ENCODE results near the gene BEGAIN.

Gene BEGAIN

GRCh38 chr14:100587086-100587762 is at the start of gene BEGAIN:
Gene BEGAIN, minus strand, starts transcription at chr14:100587417. Its CDS starts 127 bp downstream, at chr14:100587290.
- DNase-seq, result no peak

- no peak for DNase-seq
These were observed 49.3 kb upstream of the BEGAIN start for GRCh38 chr14:100636559-100636958.

- no peak for DNase-seq
These were observed 46.8 kb upstream of the BEGAIN start for GRCh38 chr14:100634026-100634425.

- no peak for DNase-seq
These were observed 46.2 kb upstream of the BEGAIN start for GRCh38 chr14:100633406-100633805.

GRCh38 chr14:100629696-100630095 is 42.5 kb upstream of the BEGAIN start:
- DNase-seq, result no peak

GRCh38 chr14:100629098-100629497 is 41.9 kb upstream of the BEGAIN start:
- DNase-seq, result no peak

GRCh38 chr14:100628225-100628624 is 41.0 kb upstream of the BEGAIN start:
- no peak for DNase-seq

GRCh38 chr14:100626614-100627013 is 39.4 kb upstream of the BEGAIN start:
- no peak for DNase-seq

- DNase-seq, result no peak
These were observed 36.7 kb upstream of the BEGAIN start for GRCh38 chr14:100623961-100624360.

- no peak for DNase-seq
These were observed 36.3 kb upstream of the BEGAIN start for GRCh38 chr14:100623557-100623956.

GRCh38 chr14:100622708-100623485 is 35.7 kb upstream of the BEGAIN start:
- no peak for DNase-seq

- DNase-seq, result no peak
These were observed 35.0 kb upstream of the BEGAIN start for GRCh38 chr14:100622224-100622623.

- DNase-seq, result no peak
These were observed 34.6 kb upstream of the BEGAIN start for GRCh38 chr14:100621806-100622205.

- no peak for DNase-seq
These were observed 33.3 kb upstream of the BEGAIN start for GRCh38 chr14:100620255-100621100.

- no peak for DNase-seq
These were observed 32.4 kb upstream of the BEGAIN start for GRCh38 chr14:100619396-100620254.

GRCh38 chr14:100618763-100619320 is 31.6 kb upstream of the BEGAIN start:
- DNase-seq, result no peak

- no peak for DNase-seq
These were observed 31.1 kb upstream of the BEGAIN start for GRCh38 chr14:100618318-100618693.

GRCh38 chr14:100617410-100618317 is 30.4 kb upstream of the BEGAIN start:
- no peak for DNase-seq

GRCh38 chr14:100616854-100617409 is 29.7 kb upstream of the BEGAIN start:
- peak; percentile 49 for DNase-seq

All from CD4-positive, alpha-beta T cell treated with Interleukin-17A for 1 hour (primary cell).